Parathyroid adenoma (tissue), 2 donors: ENCODE data around the gene IKBIP.

Source experiments
- H2AFZ ChIP-seq: fragments of 300-600 bp; sonication (generic); one replicate; pipeline ENCODE4 v1.7.0; 2017; ENCODE audit warnings: antibody characterized with exemption, mild to moderate bottlenecking
- H3K27ac ChIP-seq: fragments of 300-600 bp; sonication (generic); one replicate; pipeline ENCODE4 v1.7.0; 2017
- H3K27me3 ChIP-seq: fragments of 300-600 bp; sonication (generic); one replicate; pipeline ENCODE4 v1.7.0; 2017; ENCODE audit warnings: low read length; ENCODE audit not compliant: control insufficient read depth, insufficient read depth
- H3K36me3 ChIP-seq: fragments of 300-600 bp; sonication (generic); one replicate; pipeline ENCODE4 v1.7.0; 2017; ENCODE audit warnings: low read length; ENCODE audit not compliant: control insufficient read depth, insufficient read depth
- H3K4me1 ChIP-seq: fragments of 300-600 bp; sonication (generic); one replicate; pipeline ENCODE4 v1.7.0; 2017; ENCODE audit warnings: control low read depth
- H3K4me2 ChIP-seq: fragments of 300-600 bp; sonication (generic); one replicate; pipeline ENCODE4 v1.7.0; 2017; ENCODE audit warnings: low read length
- H3K4me3 ChIP-seq: fragments of 300-600 bp; sonication (generic); one replicate; pipeline ENCODE4 v1.7.0; 2017; ENCODE audit warnings: low read depth, low read length
- H3K79me2 ChIP-seq: fragments of 300-600 bp; sonication (generic); one replicate; pipeline ENCODE4 v1.7.0; 2017; ENCODE audit warnings: control low read depth
- H3K9ac ChIP-seq: fragments of 300-600 bp; sonication (generic); one replicate; pipeline ENCODE4 v1.7.0; 2017; ENCODE audit warnings: mild to moderate bottlenecking
- H3K9me3 ChIP-seq: fragments of 300-600 bp; sonication (generic); one replicate; pipeline ENCODE4 v1.7.0; 2017; ENCODE audit warnings: low read length; ENCODE audit not compliant: control insufficient read depth
- CTCF ChIP-seq: fragments of 300-600 bp; sonication (generic); IDR thresholded peaks from one replicate; pipeline ENCODE4 v1.7.0; 2017; ENCODE audit warnings: antibody characterized with exemption, mild to moderate bottlenecking
- donor health status: primary hyperparathyroidism.

Gene IKBIP

DNA sequence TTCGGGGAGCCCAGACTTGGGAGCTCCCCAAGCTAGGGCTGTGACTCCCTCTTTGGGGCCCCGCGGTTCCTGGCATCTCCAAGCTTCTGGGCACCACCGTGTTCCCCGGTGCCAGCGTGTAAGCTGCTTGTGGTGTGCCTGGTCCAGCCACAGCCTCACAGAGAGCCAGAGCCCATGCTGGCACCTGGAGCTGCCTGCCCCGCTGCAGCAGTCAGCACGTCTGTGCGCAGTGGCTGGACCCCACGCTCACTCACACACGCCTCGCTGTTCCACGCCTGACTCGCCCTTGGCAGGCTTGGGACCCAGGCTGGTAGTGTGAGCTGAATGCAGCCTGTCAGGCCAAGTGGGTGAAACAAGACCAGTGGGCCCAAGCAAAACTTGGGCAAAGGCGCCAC, 35.0 kb upstream of the IKBIP start:
- Histone ChIP-seq H3K27me3 (no peaks in the 10 kb centered on the region), H3K9me3 (no peaks in the 10 kb centered on the region), H3K4me2 (no peak overlapping the region), H3K27ac (no peak overlapping the region), H3K4me3 (no peak overlapping the region), H3K9ac (no peak overlapping the region), H2AFZ (no peak overlapping the region), H3K79me2 (no peaks in the 10 kb centered on the region), H3K36me3 (no peaks in the 10 kb centered on the region), H3K4me1 (no peaks in the 10 kb centered on the region)
- no peak for TF ChIP-seq CTCF

- H3K9me3 ChIP-seq, result no peaks in the 10 kb centered on the region
- H3K4me2 ChIP-seq, result no peak overlapping the region
- no peak overlapping the region for H3K4me3 ChIP-seq
- TF ChIP-seq CTCF, result no peak
- H3K27ac ChIP-seq, result no peak overlapping the region
- no peaks in the 10 kb centered on the region for H3K27me3 ChIP-seq
- H2AFZ ChIP-seq, result no peak overlapping the region
- no peaks in the 10 kb centered on the region for H3K79me2 ChIP-seq
- no peaks in the 10 kb centered on the region for H3K36me3 ChIP-seq
- no peak overlapping the region for H3K9ac ChIP-seq
- no peaks in the 10 kb centered on the region for H3K4me1 ChIP-seq
These were observed 34.5 kb upstream of the IKBIP start for GRCh38 chr12:98678946-98679610.

DNA sequence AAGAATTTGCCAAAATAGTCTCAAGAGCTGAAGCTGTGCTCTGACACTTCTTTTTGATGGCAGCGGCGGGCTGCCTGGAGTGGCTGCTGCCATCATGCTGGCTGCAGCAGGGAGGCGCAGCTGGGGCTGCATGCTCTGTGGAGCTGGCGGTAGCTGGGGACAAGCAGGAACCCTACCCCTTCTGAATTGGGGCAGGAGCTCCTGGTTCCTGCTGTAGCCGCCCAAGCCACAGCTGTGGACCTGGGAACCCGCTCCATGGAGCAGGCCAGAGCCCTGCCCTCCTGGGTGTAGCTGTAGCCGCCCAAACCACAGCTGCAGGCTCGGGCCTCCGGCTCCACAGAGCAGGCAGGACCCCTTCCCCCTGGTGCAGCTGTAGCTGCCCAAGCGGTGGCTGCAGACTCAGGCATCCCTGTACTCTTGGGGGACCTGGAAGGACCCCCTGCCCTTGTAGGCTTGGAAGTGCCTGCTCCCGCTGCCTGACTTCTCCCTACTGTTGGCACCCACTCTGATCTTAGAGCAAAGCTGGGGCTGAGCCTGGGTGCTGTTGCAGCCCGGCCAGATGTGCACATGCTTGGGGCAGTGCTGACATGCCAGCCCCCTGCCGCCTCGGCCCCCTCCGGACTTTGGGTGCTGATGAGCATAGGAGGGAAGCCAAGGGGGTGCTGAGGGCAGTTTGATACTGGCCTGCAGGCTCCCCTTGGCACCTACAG, 33.8 kb upstream of the IKBIP start:
- Histone ChIP-seq H3K9me3 (no peaks in the 10 kb centered on the region), H3K27ac (no peak overlapping the region), H3K9ac (no peak overlapping the region), H3K4me2 (no peak overlapping the region), H3K36me3 (no peaks in the 10 kb centered on the region), H2AFZ (no peak overlapping the region), H3K4me3 (no peak overlapping the region), H3K4me1 (no peaks in the 10 kb centered on the region), H3K27me3 (no peaks in the 10 kb centered on the region), H3K79me2 (no peaks in the 10 kb centered on the region)
- no peak for TF ChIP-seq CTCF

DNA sequence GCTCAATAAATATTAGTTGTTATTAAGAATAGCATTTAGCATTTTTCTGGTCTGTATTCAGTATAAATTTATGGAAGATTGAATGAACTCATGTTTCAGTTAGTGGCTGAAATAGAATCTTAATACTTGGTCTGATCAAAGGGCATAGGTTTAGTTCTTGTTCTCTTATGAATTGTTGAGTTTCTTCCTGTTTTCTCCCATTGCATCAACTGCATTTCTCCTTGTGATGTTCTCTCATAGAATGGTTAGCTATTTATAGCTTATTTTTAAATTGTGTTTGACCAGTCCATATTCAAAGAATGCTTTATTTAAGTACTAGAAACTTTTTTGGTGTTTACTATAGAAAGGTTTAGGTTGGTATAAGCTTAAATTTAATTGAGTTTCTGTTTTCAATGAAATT, 30.3 kb upstream of the IKBIP start:
- no peak for TF ChIP-seq CTCF
- Histone ChIP-seq H2AFZ (no peak overlapping the region), H3K9me3 (no peaks in the 10 kb centered on the region), H3K36me3 (no peaks in the 10 kb centered on the region), H3K4me2 (no peak overlapping the region), H3K27ac (no peak overlapping the region), H3K27me3 (no peaks in the 10 kb centered on the region), H3K79me2 (no peaks in the 10 kb centered on the region), H3K4me1 (no peaks in the 10 kb centered on the region), H3K9ac (no peak overlapping the region), H3K4me3 (no peak overlapping the region)

GRCh38 chr12:98671459-98671858, 26.9 kb upstream of the IKBIP start:
- Histone ChIP-seq H2AFZ (no peak overlapping the region), H3K79me2 (no peaks in the 10 kb centered on the region), H3K9me3 (no peaks in the 10 kb centered on the region), H3K4me3 (no peak overlapping the region), H3K4me1 (no peaks in the 10 kb centered on the region), H3K27ac (no peak overlapping the region), H3K27me3 (no peaks in the 10 kb centered on the region), H3K9ac (no peak overlapping the region), H3K36me3 (no peaks in the 10 kb centered on the region), H3K4me2 (no peak overlapping the region)
- TF ChIP-seq CTCF, result no peak
